Measurements from ENCODE around the gene TRIO.

GRCh38 chr5:14257995-14258403 lies 114.9 kb downstream of the TRIO start:
- TF ChIP-seq POLR2A (IDR thresholded peaks at IDR 0.05) (no peak), CTCF (IDR thresholded peaks at IDR 0.05) (no peak)
